Measurements from ENCODE around the gene GPX3.

GRCh38 chr5:151030379-151030778, 10.0 kb downstream of the GPX3 start:
- TF ChIP-seq POLR2A (IDR thresholded peaks at IDR 0.05): peak; percentile 14 to 16
- TF ChIP-seq CTCF (IDR thresholded peaks at IDR 0.05): no peak
- TF ChIP-seq POLR2AphosphoS5 (IDR thresholded peaks at IDR 0.05): peak; percentile 75
- no peak for TF ChIP-seq EP300 (IDR thresholded peaks at IDR 0.05)

Data from gastroesophageal sphincter (tissue), 3 donors.